Adrenal gland (tissue), 12 donors: ENCODE data around the gene PIGN. TPM values are rescaled to one million over a fixed set of nuclear protein-coding genes. Genes with fewer than 3 reads are reported as not detected.

ENCODE experiments used
- DNase-seq, 7 donors: peaks; one replicate each; pipeline ENCODE4 v3.0.0-alpha.2; 2019 to 2020
- H3K27ac ChIP-seq, 5 donors: fragments of 200-600 bp; sonication (generic) in 4 of 5; 1 replicate in 3 of 5; 2 replicates in 2 of 5; pipeline versions ENCODE4 v1.5.1 to v1.8.0; 2016 to 2020; ENCODE audit warnings: mild to moderate bottlenecking in 1 of 5
- H3K27me3 ChIP-seq: fragments of 200-600 bp; 2 replicates; pipeline ENCODE4 v1.8.0; 2021
- H3K36me3 ChIP-seq, 2 donors: fragments of 200-600 bp; replicated peaks in 1 of 2; 1 replicate in 1 of 2; 2 replicates in 1 of 2; pipeline versions ENCODE4 v1.5.1 to v1.8.0; 2018 to 2022
- H3K4me1 ChIP-seq, 2 donors: fragments of 200-600 bp; replicated peaks in 1 of 2; 1 replicate in 1 of 2; 2 replicates in 1 of 2; pipeline versions ENCODE4 v1.5.1 to v1.8.0; 2018 to 2021
- H3K4me3 ChIP-seq, 4 donors: fragments of 200-600 bp; sonication (generic) in 3 of 4; one replicate each; pipeline ENCODE4 v1.5.1; 2016 to 2018
- H3K9me3 ChIP-seq, 3 donors: fragments of 200-600 bp; sonication (generic) in 1 of 3; replicated peaks in 1 of 3; 1 replicate in 2 of 3; 2 replicates in 1 of 3; pipeline versions ENCODE4 v1.5.1 to v1.8.0; 2016 to 2021
- POLR2A ChIP-seq, 2 donors: fragments of 450-650 bp; IDR thresholded peaks; one replicate each; pipeline ENCODE4 v1.6.1; 2017; ENCODE audit warnings: antibody characterized with exemption in 2 of 2, mild to moderate bottlenecking in 2 of 2, moderate library complexity in 1 of 2
- WGBS, 4 donors: extraction: QIAGEN DNeasy Blood & Tissue Kit in 2 of 4; methylation state at CpG; one replicate each; pipeline versions ENCODE4 v1.1.5 to v1.1.7; 2013 to 2017; 5-methylcytosine and 5-hydroxymethylcytosine counted together
- intact Hi-C, 2 donors: fragments of 100-400 bp; cut with DNase I; formaldehyde crosslinking; loops; one replicate each; pipeline versions ENCODE4 v1.14.1 to v1.15.0; 2022 to 2023
- polyA plus RNA-seq, 3 donors: library from polyadenylated mRNA; stranded (reverse); fragments of 200-250 nt in 2 of 3; fragments of 350-450 nt in 1 of 3; fragmentation: Illumina TruSeq in 1 of 3; extraction: RNeasy Lipid Tissue Mini Kit (QIAGEN cat#74804) in 1 of 3; gene quantifications; one replicate each; pipeline ENCODE4 v1.2.3, GENCODE V29; 2013 to 2014
- total RNA-seq, 9 donors: library from RNA; depleted of rRNA in 4 of 9; stranded (reverse); fragments of >200 nt in 4 of 9; fragments of 120-200 nt in 1 of 9; fragmentation: NEBNext Ultra II Directional in 1 of 9; extraction: Animal tissue kit (Norgen Biotek cat#: 25700) in 1 of 9; gene quantifications; one replicate each; pipeline versions ENCODE4 v1.1.0 to v1.2.4, GENCODE V29; 2013 to 2023
- TF ChIP-seq, protein P1 (sequence below), 6 experiments: fragments of 450-650 bp in 4 of 6; fragments of 200-600 bp in 2 of 6; sonication (generic) in 1 of 6; IDR thresholded peaks; 1 replicate in 5 of 6; 2 replicates in 1 of 6; pipeline versions ENCODE4 v1.5.1 to v1.8.0; 2016 to 2021; ENCODE audit warnings: antibody characterized with exemption in 6 of 6, mild to moderate bottlenecking in 2 of 6, moderate library complexity in 1 of 6
- donor health status: healthy with polysubstance abuse.
- donor health status: Bipolar disorder and iron deficiency.
- donor health status: DM: yes; HTN: yes; CAD: no.
- donor health status: DM: no; HTN: no; CAD: no.
- donor health status: DM: no; HTN: no; CAD: no.
- donor health status: DM: yes; HTN: yes; CAD: no.

Gene PIGN
- total and polyA plus RNA-seq, 12 donors: 4.4 to 50.5 (median 21.7) TPM

DNA sequence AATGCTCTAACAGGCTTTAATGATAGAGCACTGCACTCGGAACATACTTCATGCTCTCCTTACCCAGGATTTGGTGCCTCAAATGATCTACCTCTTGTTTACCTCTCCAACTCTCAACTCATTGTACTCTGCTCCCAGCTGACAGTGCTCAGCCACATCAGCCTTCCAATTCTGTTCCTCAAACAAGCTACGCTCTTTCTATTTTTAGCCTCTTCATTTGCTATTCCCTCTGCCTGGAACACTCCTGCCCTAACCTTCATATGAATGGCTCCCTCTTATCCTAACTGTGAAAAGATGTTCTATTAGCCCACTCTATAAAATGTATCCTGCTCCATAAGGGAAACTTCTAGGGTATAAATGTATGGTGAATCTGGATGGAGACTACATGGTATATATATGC lies 42.5 kb downstream of the PIGN start:
- 96 to 100% (median 98%) methylated on average over 2 of the region's 2 CpGs for WGBS, 4 donors
- Histone ChIP-seq H3K4me1 (no peaks in the 10 kb centered on the region), H3K4me3 (no peak overlapping the region), H3K9me3 (no peaks in the 10 kb centered on the region), H3K27ac (no peak overlapping the region), H3K27me3 (no peaks in the 10 kb centered on the region), H3K36me3 (no peaks in the 10 kb centered on the region)
- DNase-seq: no peak
- intact Hi-C loops: no loop called here
- TF ChIP-seq, protein P1, sequence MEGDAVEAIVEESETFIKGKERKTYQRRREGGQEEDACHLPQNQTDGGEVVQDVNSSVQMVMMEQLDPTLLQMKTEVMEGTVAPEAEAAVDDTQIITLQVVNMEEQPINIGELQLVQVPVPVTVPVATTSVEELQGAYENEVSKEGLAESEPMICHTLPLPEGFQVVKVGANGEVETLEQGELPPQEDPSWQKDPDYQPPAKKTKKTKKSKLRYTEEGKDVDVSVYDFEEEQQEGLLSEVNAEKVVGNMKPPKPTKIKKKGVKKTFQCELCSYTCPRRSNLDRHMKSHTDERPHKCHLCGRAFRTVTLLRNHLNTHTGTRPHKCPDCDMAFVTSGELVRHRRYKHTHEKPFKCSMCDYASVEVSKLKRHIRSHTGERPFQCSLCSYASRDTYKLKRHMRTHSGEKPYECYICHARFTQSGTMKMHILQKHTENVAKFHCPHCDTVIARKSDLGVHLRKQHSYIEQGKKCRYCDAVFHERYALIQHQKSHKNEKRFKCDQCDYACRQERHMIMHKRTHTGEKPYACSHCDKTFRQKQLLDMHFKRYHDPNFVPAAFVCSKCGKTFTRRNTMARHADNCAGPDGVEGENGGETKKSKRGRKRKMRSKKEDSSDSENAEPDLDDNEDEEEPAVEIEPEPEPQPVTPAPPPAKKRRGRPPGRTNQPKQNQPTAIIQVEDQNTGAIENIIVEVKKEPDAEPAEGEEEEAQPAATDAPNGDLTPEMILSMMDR (IDR thresholded peaks at IDR 0.05): no peak
- TF ChIP-seq POLR2A (IDR thresholded peaks at IDR 0.05): no peak

DNA sequence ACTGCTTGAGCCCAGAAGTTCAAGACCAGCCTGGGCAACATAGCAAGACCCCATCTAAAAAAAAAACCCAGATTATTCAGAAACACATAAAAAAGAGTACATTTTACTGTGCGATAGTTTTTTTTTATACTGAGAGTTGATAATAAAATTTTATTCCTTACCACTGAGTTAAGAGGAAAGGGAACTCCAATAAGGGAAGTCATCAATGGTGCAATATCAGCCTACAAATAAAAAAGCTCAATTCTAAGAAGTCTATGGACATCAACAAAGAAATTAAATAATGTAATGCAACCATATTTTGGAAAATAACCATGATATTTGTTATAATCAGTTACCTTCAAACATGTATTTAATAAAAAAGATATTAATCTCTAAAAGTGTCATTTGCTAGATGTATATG lies 46.6 kb downstream of the PIGN start:
- WGBS, 4 donors: 0 to 95% (median 67%) methylated on average over 1 of the region's 1 CpG
- Histone ChIP-seq H3K27ac (no peak overlapping the region), H3K4me3 (no peak overlapping the region), H3K27me3 (no peaks in the 10 kb centered on the region), H3K36me3 (no peaks in the 10 kb centered on the region), H3K4me1 (no peaks in the 10 kb centered on the region), H3K9me3 (no peaks in the 10 kb centered on the region)
- intact Hi-C loops: no loop called here
- DNase-seq: no peak
- TF ChIP-seq POLR2A (IDR thresholded peaks at IDR 0.05): no peak
- TF ChIP-seq, protein P1 (IDR thresholded peaks at IDR 0.05): no peak

DNA sequence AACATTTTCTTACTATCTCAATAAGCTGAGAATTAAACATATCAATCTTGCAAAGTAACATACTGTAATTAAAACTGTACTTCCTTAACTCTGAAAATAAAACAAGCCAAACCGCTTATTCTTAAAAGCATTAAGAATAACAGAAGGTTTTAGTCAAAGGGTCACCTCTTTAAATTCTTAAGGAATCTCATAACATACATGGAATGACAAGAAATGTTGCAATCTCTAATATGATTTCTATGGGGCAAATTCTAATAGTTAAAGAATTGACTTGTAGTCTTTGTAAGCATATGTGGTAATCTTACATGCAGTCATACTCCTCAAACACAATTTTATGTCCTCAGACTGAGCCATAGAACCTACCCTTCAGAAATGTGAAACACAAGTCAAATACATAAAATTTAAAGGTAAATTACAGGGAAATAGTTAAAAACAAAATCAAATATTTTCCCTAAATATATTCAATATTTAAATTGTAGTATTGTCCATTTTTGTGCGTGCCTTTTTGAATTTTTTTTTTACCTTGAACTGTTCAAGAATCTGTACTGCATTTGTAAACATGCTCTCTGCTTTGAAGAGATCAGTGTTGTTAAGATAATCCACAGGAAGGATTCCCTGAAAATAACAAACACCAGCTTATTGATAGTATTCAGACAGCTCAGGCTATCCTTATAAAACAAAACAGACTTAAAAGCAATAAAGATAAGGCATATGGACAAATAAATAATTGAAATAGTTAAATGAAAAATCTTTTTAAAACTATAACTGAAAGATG lies 48.2 kb downstream of the PIGN start:
- DNase-seq: no peak
- TF ChIP-seq, protein P1 (IDR thresholded peaks at IDR 0.05): no peak
- TF ChIP-seq POLR2A (IDR thresholded peaks at IDR 0.05): no peak
- Histone ChIP-seq H3K9me3 (no peaks in the 10 kb centered on the region), H3K36me3 (no peaks in the 10 kb centered on the region), H3K4me1 (no peaks in the 10 kb centered on the region), H3K27me3 (no peaks in the 10 kb centered on the region), H3K4me3 (no peak overlapping the region), H3K27ac (no peak overlapping the region)
- intact Hi-C loops: loop anchor here (10.0 kb wide), 2 partner anchors 234 to 584 kb away; no protein-coding TSS in a partner anchor
- 70 to 94% (median 83%) methylated on average over 2 of the region's 2 CpGs for WGBS, 4 donors

DNA sequence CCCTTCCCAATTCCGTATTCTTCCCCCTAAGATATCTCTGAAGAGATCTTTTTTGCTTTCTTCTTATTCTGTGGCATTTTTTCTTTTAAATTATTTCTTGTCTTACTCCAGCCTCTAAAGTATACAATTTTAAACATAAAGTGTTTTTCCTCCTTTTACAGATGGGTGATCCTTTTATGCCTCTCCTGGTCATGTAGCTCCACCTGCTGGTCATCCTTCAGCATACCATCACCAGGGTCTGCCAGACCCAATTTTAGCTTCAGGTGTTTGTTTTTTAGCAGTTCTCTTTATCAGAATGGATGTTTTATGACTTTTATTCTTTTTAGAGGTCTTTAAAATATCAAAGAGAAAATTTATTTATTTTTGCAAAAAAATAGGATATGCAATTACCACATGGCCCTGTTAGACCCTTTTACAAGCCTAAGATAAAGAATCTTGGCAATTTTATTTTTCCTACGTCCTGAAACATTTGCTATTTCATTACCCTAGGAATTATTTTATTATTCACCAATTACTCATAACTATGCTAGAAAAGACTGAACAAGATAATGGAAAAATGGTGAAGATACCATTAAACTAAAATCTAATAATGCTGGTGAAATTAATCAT lies 55.5 kb downstream of the PIGN start:
- Histone ChIP-seq H3K9me3 (no peaks in the 10 kb centered on the region), H3K4me3 (no peak overlapping the region), H3K27ac (no peak overlapping the region), H3K27me3 (no peaks in the 10 kb centered on the region), H3K4me1 (no peaks in the 10 kb centered on the region), H3K36me3 (no peaks in the 10 kb centered on the region)
- peak; percentile 48 to 74 (median 54) for DNase-seq
- WGBS, 4 donors: 64 to 91% (median 91%) methylated on average over 2 of the region's 2 CpGs
- intact Hi-C loops: loop anchor here (5.0 to 10.0 kb wide), 3 partner anchors 227 to 577 kb away; no protein-coding TSS in a partner anchor
- no peak for TF ChIP-seq POLR2A (IDR thresholded peaks at IDR 0.05)
- TF ChIP-seq, protein P1 (IDR thresholded peaks at IDR 0.05): peak; percentile 72 to 98 (median 92)
